Measurements from ENCODE around the gene PDE3A. TPM values are rescaled to one million over a fixed set of nuclear protein-coding genes. Genes with fewer than 3 reads are reported as not detected.

Gene PDE3A
- total RNA-seq, 1 experiment from 2014 or later = 0.12 TPM

DNA sequence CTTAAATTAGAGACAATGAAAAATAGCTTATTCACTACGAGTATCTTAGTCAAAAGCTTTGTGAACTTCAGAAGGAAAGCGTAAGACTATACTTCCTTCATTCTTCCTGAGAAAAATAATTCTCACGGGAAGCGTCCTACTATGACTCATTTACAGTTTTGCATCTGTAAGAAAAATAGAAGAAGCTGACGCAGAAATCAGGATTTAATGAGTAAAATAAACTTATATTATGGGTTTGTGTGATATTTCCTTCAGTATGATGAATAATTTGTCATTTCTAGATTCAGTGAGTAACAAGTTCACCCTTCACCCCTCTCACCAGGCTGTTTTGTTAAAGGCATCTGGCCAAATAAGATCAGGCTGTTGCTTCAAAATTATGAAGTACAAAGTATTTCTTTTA is 17.8 kb upstream of the PDE3A start:
- no peaks in the 10 kb centered on the region for H3K9me3 ChIP-seq (ENCODE audit: control insufficient read depth in 1 of 2, insufficient read depth in 1 of 2, low read depth in 1 of 2, low read length in 2 of 2)
- DNase-seq (ENCODE audit: low read depth, low spot score) = no peak
- BruUV-seq (replicated peaks) = no TSS peak

More for the DNA sequence above, 17.8 kb upstream of the PDE3A start:
- ChIA-PET POLR2A (no interaction called here), RAD21 (ENCODE audit: low non-redundant PET in 1 of 2, low total read pairs in 2 of 2, uncharacterized antibody in 2 of 2, unreplicated experiment in 2 of 2) (no interaction called here), CTCF (no interaction called here)
- intact Hi-C loops (cut with micrococcal nuclease) = no loop called here
- Histone ChIP-seq H3K4me3 (replicated peaks in 1 of 2; ENCODE audit: low read depth in 1 of 2, low read length in 2 of 2) (no peak overlapping the region), H3K4me2 (ENCODE audit: low read length) (no peak overlapping the region), H4K20me1 (ENCODE audit: insufficient read depth) (no peaks in the 10 kb centered on the region), H3K9me2 (ENCODE audit: insufficient read depth) (no peaks in the 10 kb centered on the region), H3K79me2 (ENCODE audit: insufficient read depth, low read length) (no peaks in the 10 kb centered on the region), H3K4me1 (ENCODE audit: control insufficient read depth in 1 of 2, insufficient read depth in 2 of 2, low read length in 2 of 2) (no peaks in the 10 kb centered on the region), H3K36me3 (ENCODE audit: control insufficient read depth in 1 of 2, insufficient read depth in 2 of 2, low read length in 2 of 2) (no peaks in the 10 kb centered on the region), H3K27me3 (ENCODE audit: insufficient read depth, low read length) (no peaks in the 10 kb centered on the region), H3K9ac (ENCODE audit: low read length) (no peak overlapping the region), H2AFZ (ENCODE audit: low read depth, low read length, poor library complexity, severe bottlenecking) (no peak overlapping the region), H3K27ac (ENCODE audit: low read depth, low read length) (no peak overlapping the region)
- no peak for ATAC-seq
- TF ChIP-seq, protein P1, sequence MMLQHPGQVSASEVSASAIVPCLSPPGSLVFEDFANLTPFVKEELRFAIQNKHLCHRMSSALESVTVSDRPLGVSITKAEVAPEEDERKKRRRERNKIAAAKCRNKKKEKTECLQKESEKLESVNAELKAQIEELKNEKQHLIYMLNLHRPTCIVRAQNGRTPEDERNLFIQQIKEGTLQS (IDR thresholded peaks at IDR 0.05) = no peak
- TF ChIP-seq CEBPB (IDR thresholded peaks at IDR 0.05; ENCODE audit: low read depth) (no peak), EZH2phosphoT487 (IDR thresholded peaks at IDR 0.05; ENCODE audit: borderline replicate concordance) (no peak), ZNF274 (IDR thresholded peaks at IDR 0.05; ENCODE audit: low read depth, low read length) (no peak), RAD21 (IDR thresholded peaks at IDR 0.05; ENCODE audit: low read depth) (no peak), POLR2A (IDR thresholded peaks at IDR 0.05; ENCODE audit: borderline replicate concordance, extremely low read depth, insufficient read depth, insufficient read length) (no peak), ELF1 (IDR thresholded peaks at IDR 0.05; ENCODE audit: borderline replicate concordance, low read depth) (no peak), ZFX (IDR thresholded peaks at IDR 0.05) (no peak), YY1 (IDR thresholded peaks at IDR 0.05; ENCODE audit: extremely low read depth, insufficient replicate concordance, low read depth, low read length) (no peak), TCF7L2 (IDR thresholded peaks at IDR 0.05; ENCODE audit: borderline replicate concordance, extremely low read depth, insufficient read depth, insufficient read length) (no peak), JUND (IDR thresholded peaks at IDR 0.05) (no peak), SIN3A (IDR thresholded peaks at IDR 0.05; ENCODE audit: low read depth) (no peak), CBX3 (IDR thresholded peaks at IDR 0.05; ENCODE audit: low read depth) (no peak), EZH2 (IDR thresholded peaks at IDR 0.05) (no peak), POLR2AphosphoS5 (IDR thresholded peaks at IDR 0.05; ENCODE audit: low read depth, low read length) (no peak)
- TF ChIP-seq, protein P2, sequence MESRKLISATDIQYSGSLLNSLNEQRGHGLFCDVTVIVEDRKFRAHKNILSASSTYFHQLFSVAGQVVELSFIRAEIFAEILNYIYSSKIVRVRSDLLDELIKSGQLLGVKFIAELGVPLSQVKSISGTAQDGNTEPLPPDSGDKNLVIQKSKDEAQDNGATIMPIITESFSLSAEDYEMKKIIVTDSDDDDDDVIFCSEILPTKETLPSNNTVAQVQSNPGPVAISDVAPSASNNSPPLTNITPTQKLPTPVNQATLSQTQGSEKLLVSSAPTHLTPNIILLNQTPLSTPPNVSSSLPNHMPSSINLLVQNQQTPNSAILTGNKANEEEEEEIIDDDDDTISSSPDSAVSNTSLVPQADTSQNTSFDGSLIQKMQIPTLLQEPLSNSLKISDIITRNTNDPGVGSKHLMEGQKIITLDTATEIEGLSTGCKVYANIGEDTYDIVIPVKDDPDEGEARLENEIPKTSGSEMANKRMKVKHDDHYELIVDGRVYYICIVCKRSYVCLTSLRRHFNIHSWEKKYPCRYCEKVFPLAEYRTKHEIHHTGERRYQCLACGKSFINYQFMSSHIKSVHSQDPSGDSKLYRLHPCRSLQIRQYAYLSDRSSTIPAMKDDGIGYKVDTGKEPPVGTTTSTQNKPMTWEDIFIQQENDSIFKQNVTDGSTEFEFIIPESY (IDR thresholded peaks at IDR 0.05; ENCODE audit: extremely low read depth, insufficient replicate concordance, low read length) = no peak
- TF ChIP-seq, protein P3, sequence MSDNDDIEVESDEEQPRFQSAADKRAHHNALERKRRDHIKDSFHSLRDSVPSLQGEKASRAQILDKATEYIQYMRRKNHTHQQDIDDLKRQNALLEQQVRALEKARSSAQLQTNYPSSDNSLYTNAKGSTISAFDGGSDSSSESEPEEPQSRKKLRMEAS (IDR thresholded peaks at IDR 0.05) = no peak

All from HCT116 (cell line).